Smooth muscle cell (in vitro differentiated cells): ENCODE results near the gene C6orf47. TPM values are rescaled to one million over a fixed set of nuclear protein-coding genes. Genes with fewer than 3 reads are reported as not detected.

ENCODE experiments used
- DNase-seq: peaks from one replicate; lab custom pipeline; 2025; ENCODE audit not compliant: unreplicated experiment; lab: John Stamatoyannopoulos, UW
- H2AFZ ChIP-seq: fragments of 200-600 bp; sonication (generic); 2 replicates; pipeline ENCODE4 v1.6.0; 2016; ENCODE audit warnings: antibody characterized with exemption, low read depth, mild to moderate bottlenecking
- H3F3A ChIP-seq: fragments of 200-600 bp; sonication (generic); 2 replicates; pipeline ENCODE4 v1.6.0; 2017; ENCODE audit warnings: antibody characterized with exemption, low read depth
- H3K27ac ChIP-seq: fragments of 200-600 bp; sonication (generic); 2 replicates; pipeline ENCODE4 v1.5.1; 2016; ENCODE audit warnings: low read depth, mild to moderate bottlenecking
- H3K27me3 ChIP-seq: fragments of 200-600 bp; sonication (generic); 2 replicates; pipeline ENCODE4 v1.6.1; 2016; ENCODE audit warnings: low read depth, mild to moderate bottlenecking
- H3K36me3 ChIP-seq: fragments of 200-600 bp; sonication (generic); 2 replicates; pipeline ENCODE4 v1.5.1; 2016; ENCODE audit warnings: low read depth
- H3K4me1 ChIP-seq: fragments of 200-600 bp; sonication (generic); 2 replicates; pipeline ENCODE4 v1.5.1; 2016; ENCODE audit warnings: low read depth
- H3K4me2 ChIP-seq: fragments of 200-600 bp; sonication (generic); 2 replicates; pipeline ENCODE4 v1.6.0; 2016; ENCODE audit warnings: mild to moderate bottlenecking
- H3K4me3 ChIP-seq: fragments of 200-600 bp; sonication (generic); 2 replicates; pipeline ENCODE4 v1.5.1; 2016; ENCODE audit warnings: mild to moderate bottlenecking
- H3K79me2 ChIP-seq: fragments of 200-600 bp; sonication (generic); 2 replicates; pipeline ENCODE4 v1.6.0; 2016; ENCODE audit warnings: low read depth, mild to moderate bottlenecking
- H3K9ac ChIP-seq: fragments of 200-600 bp; sonication (generic); 2 replicates; pipeline ENCODE4 v1.6.0; 2016; ENCODE audit warnings: low read depth
- H3K9me3 ChIP-seq: fragments of 200-600 bp; sonication (generic); replicated peaks from 2 replicates; pipeline ENCODE4 v1.5.1; 2016; ENCODE audit warnings: low read depth
- H4K20me1 ChIP-seq: fragments of 200-600 bp; sonication (generic); 2 replicates; pipeline ENCODE4 v1.6.0; 2016; ENCODE audit warnings: low read depth
- WGBS: methylation state at CpG from one replicate; pipeline ENCODE4 v1.1.7; 2016; ENCODE audit warnings: low lambda C conversion rate; 5-methylcytosine and 5-hydroxymethylcytosine counted together
- polyA plus RNA-seq: library from polyadenylated mRNA; unstranded; fragments of >200 nt; fragmentation: Nextera tagmentation; extraction: Ambion mirVana; gene quantifications from 2 replicates; pipeline ENCODE4 v1.2.1, GENCODE V29; 2016
- total RNA-seq: library from RNA; depleted of rRNA; stranded (reverse); fragments of >200 nt; gene quantifications from 2 replicates; pipeline ENCODE4 v1.2.3, GENCODE V29; 2014
- TF ChIP-seq, protein P1 (sequence below): fragments of 200-600 bp; sonication (generic); IDR thresholded peaks from 2 replicates; pipeline ENCODE4 v1.5.1; 2017; ENCODE audit warnings: borderline replicate concordance, mild to moderate bottlenecking, antibody characterized with exemption; ENCODE audit not compliant: insufficient read depth, poor library complexity, severe bottlenecking

C6orf47 gene
- total and polyA plus RNA-seq, 2 experiments from 2014 or later = 7.1 to 15.5 TPM

DNA sequence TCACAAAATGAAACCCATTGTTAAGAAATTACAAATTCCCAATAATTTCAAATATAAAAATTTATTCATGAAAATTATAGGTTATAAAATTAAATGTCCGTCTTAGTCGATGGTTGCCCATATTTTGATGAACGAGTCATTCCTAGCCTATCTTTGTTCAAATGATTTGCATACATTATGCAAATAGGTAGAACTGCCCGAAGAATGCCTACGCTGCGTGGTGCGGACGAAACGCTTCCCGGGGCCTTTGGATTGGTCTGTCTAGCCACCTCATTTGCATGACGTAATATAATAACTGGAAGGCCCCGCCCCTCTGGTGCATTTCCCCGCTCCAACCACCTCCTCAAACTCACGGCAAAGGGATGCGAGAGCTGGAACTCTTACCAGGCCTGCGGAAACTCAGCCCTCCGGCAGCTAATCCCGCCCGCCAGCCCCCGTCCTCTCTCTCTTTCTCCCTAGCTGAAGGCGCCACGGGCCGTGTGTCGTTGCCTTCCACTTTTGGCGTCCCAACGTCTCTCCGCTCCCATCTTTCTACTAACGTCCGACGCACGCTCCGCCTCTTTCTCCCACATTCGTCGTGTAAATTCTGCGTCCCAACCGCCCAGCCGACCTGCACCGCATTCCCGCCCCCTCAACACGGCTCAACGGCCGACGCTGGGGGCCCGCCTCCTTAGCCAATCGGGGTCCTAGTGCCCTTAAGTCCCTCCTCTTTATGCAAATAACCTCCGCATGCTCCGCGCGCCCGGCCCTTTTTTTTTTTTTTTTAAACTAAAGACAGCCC, 40.6 kb downstream of the C6orf47 start:
- WGBS = under 1% methylated on average over 44 of the region's 50 CpGs
- H3K36me3 ChIP-seq = peaks cover 9% of the 10 kb centered on the region
- peaks cover 13% of the 10 kb centered on the region for H3K4me1 ChIP-seq
- H3F3A ChIP-seq = peaks cover 11% of the 10 kb centered on the region
- peak overlapping the region; percentile 47 for H2AFZ ChIP-seq
- H3K4me3 ChIP-seq = peak overlapping the region; percentile 85
- H4K20me1 ChIP-seq = peaks cover 39% of the 10 kb centered on the region
- no peaks in the 10 kb centered on the region for H3K9me3 ChIP-seq
- DNase-seq = peak; percentile 97
- TF ChIP-seq, protein P1, sequence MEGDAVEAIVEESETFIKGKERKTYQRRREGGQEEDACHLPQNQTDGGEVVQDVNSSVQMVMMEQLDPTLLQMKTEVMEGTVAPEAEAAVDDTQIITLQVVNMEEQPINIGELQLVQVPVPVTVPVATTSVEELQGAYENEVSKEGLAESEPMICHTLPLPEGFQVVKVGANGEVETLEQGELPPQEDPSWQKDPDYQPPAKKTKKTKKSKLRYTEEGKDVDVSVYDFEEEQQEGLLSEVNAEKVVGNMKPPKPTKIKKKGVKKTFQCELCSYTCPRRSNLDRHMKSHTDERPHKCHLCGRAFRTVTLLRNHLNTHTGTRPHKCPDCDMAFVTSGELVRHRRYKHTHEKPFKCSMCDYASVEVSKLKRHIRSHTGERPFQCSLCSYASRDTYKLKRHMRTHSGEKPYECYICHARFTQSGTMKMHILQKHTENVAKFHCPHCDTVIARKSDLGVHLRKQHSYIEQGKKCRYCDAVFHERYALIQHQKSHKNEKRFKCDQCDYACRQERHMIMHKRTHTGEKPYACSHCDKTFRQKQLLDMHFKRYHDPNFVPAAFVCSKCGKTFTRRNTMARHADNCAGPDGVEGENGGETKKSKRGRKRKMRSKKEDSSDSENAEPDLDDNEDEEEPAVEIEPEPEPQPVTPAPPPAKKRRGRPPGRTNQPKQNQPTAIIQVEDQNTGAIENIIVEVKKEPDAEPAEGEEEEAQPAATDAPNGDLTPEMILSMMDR = no peak
- peak overlapping the region; percentile 85 for H3K4me2 ChIP-seq
- H3K27me3 ChIP-seq = no peaks in the 10 kb centered on the region
- peak overlapping the region; percentile 93 for H3K9ac ChIP-seq
- peak overlapping the region; percentile 98 for H3K27ac ChIP-seq
- H3K79me2 ChIP-seq = peaks cover 43% of the 10 kb centered on the region

DNA sequence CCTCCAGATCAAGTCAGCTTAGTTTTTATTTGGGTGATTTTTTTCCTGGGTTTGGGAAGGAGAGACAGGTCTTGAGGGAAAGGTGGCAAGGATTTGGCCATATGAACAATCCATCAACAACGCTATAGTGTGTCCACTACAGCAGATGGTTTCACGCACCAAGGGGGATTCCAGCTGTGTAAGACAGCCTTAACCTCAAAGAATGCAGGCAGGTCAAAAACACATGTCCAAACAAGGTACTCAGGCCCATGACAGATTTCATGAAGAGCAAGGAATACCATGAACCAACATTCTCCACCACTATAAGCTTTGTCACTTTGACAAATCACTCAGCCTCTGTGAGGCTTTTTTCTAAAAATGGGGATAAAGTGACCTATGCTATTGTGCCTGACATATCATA, 43.6 kb downstream of the C6orf47 start:
- no peaks in the 10 kb centered on the region for H3K36me3 ChIP-seq
- TF ChIP-seq, protein P1 = no peak
- H4K20me1 ChIP-seq = peaks cover 9% of the 10 kb centered on the region
- H3K4me1 ChIP-seq = peaks cover 5% of the 10 kb centered on the region
- no peak for DNase-seq
- no peak overlapping the region for H3K27ac ChIP-seq
- no peaks in the 10 kb centered on the region for H3K9me3 ChIP-seq
- H3F3A ChIP-seq = peaks cover 7% of the 10 kb centered on the region
- no peak overlapping the region for H3K9ac ChIP-seq
- H2AFZ ChIP-seq = no peak overlapping the region
- WGBS = 78% methylated on average over 2 of the region's 2 CpGs
- H3K4me3 ChIP-seq = no peak overlapping the region
- H3K79me2 ChIP-seq = peaks cover 14% of the 10 kb centered on the region
- H3K27me3 ChIP-seq = no peaks in the 10 kb centered on the region
- H3K4me2 ChIP-seq = no peak overlapping the region

GRCh38 chr6:31615748-31616147, 44.8 kb downstream of the C6orf47 start:
- WGBS = 84% methylated on average over 7 of the region's 7 CpGs
- no peaks in the 10 kb centered on the region for H3K4me1 ChIP-seq

More at GRCh38 chr6:31615748-31616147, 44.8 kb downstream of the C6orf47 start:
- no peaks in the 10 kb centered on the region for H3K9me3 ChIP-seq
- H4K20me1 ChIP-seq = no peaks in the 10 kb centered on the region
- no peak overlapping the region for H2AFZ ChIP-seq
- no peaks in the 10 kb centered on the region for H3K27me3 ChIP-seq
- no peak overlapping the region for H3K4me3 ChIP-seq
- no peak overlapping the region for H3K4me2 ChIP-seq
- H3K79me2 ChIP-seq = peaks cover 1% of the 10 kb centered on the region
- no peak overlapping the region for H3K9ac ChIP-seq
- no peaks in the 10 kb centered on the region for H3K36me3 ChIP-seq
- TF ChIP-seq, protein P1 = no peak
- no peak overlapping the region for H3K27ac ChIP-seq
- H3F3A ChIP-seq = no peaks in the 10 kb centered on the region
- DNase-seq = no peak
